HG03139 (cell line): Measurements from ENCODE around the gene SLC13A2.
"Not testable (repeated sequence)": the region's sequence is repeated elsewhere in the genome, so short reads cannot be mapped to it uniquely, and the experiment has no call there.

ENCODE experiments used
- ATAC-seq: cut with Tn5 transposase; IDR thresholded peaks from one replicate; pipeline ENCODE4 v1.9.1; 2021; ENCODE audit not compliant: unreplicated experiment

SLC13A2 gene, protein sequence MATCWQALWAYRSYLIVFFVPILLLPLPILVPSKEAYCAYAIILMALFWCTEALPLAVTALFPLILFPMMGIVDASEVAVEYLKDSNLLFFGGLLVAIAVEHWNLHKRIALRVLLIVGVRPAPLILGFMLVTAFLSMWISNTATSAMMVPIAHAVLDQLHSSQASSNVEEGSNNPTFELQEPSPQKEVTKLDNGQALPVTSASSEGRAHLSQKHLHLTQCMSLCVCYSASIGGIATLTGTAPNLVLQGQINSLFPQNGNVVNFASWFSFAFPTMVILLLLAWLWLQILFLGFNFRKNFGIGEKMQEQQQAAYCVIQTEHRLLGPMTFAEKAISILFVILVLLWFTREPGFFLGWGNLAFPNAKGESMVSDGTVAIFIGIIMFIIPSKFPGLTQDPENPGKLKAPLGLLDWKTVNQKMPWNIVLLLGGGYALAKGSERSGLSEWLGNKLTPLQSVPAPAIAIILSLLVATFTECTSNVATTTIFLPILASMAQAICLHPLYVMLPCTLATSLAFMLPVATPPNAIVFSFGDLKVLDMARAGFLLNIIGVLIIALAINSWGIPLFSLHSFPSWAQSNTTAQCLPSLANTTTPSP

DNA sequence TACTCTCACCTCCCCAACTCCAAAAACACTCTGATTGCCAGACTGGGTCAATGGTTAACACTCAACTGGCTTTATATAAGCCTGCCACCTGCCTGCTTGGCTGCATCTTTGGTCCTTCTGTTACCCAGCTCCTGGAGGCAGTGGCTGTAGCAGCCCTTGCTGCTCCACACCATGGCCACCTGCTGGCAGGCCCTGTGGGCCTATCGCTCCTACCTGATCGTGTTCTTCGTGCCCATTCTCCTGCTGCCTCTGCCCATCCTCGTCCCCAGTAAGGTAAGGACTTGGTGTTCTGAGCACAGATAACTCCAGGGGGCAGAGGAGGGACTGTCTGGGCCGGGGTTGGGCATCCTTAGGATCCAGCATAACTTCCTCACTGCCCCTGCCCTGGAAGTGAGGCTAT, at the start of gene SLC13A2:
Gene SLC13A2, plus strand, starts transcription at position 103 of the 400 bp plus-strand sequence. Its CDS starts 69 bp downstream, at position 172.
- ATAC-seq: no peak

DNA sequence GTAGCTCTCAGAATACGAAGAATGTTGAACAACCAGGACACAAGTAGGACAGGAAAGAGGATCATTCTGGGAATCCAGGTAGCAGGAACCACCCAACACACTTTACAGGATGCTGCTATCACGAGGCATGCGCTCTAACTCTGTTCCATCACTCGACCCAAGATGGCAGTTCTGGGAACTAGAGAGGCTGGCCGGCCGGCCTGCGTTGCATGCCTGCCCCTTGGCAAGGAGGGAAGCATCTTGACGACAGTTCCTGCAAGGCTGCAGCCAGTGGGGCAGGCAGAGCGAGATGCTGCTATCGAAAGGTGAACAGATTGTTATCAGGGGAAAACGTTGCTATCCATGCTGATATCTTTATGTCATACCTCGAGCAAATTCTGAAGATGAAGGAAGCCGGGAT, 48.2 kb upstream of the SLC13A2 start:
- ATAC-seq: no peak

DNA sequence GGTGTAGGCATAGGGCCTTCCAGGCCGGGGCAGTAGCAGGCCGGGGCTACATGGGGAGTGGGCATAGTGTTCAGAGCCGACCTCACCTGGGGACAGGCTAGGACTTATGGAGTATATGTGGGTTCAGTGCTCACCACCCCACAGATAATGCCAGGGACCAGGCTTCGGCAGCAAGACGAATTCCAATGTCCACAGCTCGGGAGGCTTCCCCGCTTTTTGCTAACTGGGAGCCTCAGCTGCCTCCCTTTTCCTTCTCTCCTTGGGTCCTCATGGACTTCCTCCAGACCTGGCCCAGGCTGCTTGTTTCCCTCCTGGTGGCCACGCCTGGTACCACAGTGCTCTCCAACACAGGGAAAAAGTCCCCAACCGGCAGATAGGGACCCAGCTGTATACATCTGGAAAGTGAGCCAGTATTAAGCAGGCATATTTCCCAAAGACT, 47.3 kb upstream of the SLC13A2 start:
- no peak for ATAC-seq

DNA sequence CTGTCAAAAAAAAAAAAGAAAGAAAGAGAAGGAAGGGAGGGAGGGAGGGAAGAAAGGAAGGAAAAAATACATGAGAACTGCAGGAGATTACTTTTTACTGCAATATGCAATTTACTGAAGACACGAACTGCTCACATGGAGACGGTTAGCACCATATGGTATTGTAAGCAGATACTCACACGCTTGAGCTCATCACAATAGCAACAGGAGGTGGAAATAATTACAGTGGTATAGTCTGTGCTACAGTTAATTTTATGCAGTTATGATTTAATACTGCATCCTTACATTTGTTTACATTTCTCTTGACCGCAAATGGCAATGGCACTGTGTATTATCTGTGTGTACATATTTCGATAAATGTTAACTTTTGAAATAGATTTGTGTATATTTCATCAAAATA, 46.1 kb upstream of the SLC13A2 start:
- ATAC-seq: no peak

DNA sequence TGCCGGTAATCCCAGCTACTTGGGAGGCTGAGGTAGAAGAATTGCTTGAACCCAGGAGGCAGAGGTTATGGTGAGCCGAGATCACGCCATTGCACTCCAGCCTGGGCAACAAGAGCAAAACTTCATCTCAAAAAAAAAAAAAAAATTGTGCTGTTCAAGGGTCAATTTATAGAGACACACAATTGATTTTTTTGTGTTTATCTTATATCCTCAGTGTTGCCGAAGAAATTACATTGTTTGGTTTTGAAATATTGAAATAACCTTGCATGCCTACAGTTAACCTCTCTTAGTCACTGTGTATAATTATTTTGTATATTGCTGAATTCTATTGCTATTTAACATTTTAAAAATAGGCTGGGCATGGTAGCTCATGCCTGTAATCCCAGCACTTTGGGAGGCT, 45.5 kb upstream of the SLC13A2 start:
- not testable (repeated sequence) for ATAC-seq

DNA sequence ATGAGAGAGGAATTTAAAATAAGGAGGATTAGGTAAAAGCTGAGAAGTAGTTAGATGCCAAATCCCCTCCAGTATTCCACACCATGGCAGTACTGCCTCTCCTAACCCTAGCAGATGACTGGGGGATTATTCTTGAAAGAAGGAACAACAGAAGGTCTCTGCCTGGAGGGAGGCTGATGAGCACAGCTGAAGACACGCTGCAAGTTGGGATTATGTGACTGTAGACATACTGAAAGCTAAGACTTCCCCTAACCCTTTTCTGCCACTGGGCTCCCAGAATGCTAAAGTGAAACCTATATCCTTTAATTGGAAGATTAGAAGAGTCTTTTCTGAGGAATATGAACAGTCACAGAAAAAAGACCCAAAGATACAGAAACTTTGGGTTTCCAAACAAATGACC, 39.7 kb upstream of the SLC13A2 start:
- ATAC-seq: no peak

DNA sequence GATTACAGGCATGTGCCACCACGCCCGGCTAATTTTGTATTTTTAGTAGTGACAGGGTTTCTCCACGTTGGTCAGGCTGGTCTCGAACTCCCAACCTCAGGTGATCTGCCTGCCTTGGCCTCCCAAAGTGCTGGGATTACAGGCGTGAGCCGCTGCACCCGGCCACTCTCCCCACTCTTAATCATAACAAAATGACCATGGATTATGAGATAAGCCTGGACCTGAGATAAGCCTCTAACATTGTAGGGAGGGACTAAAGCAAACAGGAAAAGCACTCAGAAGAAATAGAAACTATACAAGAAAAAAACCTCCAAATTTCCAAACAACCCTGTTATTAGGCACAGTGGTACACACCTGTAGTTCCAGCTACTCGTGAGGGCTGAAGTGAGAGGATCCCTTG, 39.1 kb upstream of the SLC13A2 start:
- not testable (repeated sequence) for ATAC-seq

DNA sequence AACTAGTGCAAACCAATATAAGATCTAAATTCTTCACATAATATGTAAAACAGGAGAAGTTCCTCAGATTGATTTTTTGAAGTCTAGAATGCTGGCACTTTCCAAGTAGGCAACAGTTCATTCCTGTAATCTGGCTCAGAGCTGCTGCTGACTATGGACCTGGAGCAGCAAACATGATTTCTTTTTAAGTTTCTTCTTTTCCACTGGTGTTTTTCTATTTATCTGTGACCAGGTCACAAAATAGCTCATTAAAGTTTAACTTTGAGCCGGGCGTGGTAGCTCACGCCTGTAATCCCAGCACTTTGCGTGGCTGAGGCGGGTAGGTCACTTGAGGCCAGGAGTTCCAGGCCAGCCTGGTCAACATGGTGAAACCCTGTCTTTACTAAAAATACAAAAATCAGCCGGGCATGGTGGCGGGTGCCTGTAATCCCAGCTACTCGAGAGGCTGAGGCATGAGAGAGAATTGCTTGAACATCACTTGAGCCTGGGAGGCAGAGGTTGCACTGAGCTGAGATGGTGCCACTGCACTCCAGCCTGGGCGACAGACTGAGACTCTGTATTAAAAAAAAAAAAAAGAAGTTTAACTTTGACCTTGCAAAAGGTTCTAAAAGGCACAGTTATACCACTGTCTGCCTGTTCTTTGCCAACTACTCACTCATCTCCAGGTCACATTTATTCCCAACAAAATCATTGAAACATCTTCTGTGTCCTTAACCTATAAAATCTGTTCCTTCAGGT, 29.4 kb upstream of the SLC13A2 start:
- ATAC-seq: no peak

DNA sequence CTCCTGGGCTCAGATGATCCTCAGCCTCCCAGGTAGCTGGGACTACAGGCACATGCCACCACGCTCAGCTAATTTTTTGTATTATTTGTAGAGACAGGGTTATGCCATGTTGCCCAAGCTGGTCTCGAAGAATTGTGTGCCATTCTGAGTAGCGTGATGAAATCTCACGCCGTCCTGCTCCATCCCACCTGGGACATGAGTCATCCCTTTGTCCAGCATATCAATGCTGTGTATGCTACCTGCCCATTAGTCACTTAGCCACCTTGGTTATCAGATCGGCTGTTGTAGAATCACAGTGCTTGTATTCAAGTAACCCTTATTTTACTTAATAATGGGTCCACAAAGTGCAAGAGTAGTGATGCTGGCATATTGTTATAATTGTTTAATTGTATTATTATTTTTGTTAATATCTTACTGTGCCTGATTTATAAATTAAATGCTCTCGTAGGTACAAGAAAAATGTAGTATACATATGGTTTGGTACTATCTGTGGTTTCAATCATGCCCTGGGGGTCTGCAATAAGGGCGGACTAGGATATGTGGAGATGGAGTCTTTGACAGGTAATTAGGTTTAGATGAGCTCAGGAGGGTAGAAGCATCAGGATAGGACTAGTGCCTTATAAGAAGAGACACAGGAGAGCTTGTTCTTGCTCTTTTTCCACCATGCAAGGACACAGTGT, 26.6 kb upstream of the SLC13A2 start:
- no peak for ATAC-seq

DNA sequence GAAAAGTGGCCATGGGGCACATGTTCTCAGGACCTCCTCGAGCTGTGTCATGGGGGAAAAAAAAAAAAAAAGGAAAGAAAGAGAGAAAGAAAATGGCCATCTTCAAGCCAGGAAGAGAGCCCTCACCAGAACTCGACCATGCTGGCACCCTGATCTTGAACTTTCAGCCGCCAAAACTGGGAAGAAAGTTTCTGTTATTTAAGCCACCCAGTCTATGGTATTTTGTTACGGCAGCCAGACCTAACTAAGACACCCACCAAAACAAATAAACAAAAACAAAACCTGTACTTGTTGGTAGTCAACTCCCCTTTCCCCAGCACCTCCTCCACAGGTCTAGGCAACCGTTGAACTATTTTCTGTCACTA, 26.1 kb upstream of the SLC13A2 start:
- ATAC-seq: no peak

DNA sequence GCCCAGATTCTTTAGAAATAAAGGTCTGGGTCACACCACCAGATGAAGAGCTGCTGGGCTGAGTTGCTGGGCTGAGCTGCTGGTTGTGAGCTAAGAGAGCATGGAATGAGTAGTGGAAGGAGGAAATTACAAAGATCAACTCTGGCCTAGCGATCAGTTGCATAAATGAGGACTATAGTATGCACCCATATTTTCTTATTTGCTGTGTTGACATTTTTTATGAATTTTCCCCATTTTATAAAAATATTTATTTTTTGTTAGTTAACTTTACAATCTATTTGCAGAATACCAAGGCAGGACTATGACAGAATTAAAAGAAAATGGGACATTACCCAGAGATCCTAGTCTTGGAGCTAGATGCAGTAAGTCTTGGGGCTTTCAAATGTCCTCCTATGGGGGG, 23.6 kb upstream of the SLC13A2 start:
- no peak for ATAC-seq

DNA sequence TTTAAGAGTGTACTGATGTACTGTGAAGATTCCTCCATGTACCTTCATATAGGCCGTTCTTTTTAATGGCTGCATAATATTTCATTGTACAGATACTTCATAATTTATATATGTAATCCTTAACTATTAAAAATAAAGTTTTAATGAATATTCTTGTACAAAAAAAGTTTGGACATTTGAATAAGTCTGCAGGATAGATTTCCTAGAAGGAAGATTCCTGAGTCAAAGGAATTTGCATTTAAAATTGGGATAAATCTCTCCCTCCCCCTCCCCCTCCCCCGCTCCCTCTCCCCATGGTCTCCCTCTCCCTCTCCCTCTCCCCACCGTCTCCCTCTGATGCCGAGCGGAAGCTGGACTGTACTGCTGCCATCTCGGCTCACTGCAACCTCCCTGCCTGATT, 15.6 kb upstream of the SLC13A2 start:
- no peak for ATAC-seq

DNA sequence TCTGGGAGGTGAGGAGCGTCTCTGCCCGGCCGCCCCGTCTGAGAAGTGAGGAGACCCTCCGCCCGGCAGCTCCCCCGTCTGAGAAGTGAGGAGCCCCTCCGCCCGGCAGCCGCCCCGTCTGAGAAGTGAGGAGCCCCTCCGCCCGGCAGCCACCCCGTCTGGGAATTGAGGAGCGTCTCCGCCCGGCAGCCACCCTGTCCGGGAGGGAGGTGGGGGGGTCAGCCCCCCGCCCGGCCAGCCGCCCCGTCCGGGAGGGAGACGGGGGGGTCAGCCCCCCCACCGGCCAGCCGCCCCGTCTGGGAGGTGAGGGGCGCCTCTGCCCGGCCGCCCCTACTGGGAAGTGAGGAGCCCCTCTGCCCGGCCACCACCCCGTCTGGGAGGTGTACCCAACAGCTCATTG, 14.6 kb upstream of the SLC13A2 start:
- not testable (repeated sequence) for ATAC-seq

DNA sequence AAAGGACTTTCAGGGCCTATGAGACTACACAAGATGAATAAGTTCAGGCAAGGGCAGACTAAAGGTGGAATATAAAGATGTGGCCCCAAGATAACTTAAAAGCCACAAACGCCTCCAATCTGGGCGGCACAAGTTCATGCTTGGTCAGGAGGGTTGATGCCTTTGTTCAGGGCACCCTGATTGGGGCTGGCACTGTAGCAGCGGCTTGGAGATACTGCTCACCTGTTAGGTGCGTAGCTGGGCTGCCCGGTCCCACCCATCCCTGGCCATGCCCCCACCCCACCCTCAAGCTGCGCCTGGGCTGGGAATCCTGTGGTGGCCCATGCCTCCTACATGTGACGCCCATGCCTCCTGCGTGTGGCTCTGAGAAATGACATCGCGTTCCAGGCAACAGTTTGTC, 12.5 kb upstream of the SLC13A2 start:
- no peak for ATAC-seq

DNA sequence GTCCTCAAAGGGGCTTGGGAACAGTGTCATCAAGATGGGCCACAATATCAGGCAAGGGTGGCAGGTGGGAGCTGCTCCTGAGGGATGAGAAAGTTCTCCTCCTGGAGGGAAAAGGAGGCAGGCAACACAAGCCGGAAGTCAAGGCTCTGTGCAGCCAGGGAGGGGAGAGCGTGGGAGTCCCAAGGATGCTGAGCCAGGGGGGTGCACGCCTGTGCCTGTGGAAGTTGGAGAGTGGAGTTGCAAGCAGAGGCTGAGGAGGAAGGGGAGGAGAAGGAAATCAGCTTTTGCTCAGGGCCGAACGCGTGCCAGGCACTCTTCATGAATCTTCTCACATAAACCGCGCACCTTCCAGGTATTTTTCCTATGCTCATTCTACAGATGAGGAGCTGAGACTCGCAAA, 7.4 kb upstream of the SLC13A2 start:
- no peak for ATAC-seq

DNA sequence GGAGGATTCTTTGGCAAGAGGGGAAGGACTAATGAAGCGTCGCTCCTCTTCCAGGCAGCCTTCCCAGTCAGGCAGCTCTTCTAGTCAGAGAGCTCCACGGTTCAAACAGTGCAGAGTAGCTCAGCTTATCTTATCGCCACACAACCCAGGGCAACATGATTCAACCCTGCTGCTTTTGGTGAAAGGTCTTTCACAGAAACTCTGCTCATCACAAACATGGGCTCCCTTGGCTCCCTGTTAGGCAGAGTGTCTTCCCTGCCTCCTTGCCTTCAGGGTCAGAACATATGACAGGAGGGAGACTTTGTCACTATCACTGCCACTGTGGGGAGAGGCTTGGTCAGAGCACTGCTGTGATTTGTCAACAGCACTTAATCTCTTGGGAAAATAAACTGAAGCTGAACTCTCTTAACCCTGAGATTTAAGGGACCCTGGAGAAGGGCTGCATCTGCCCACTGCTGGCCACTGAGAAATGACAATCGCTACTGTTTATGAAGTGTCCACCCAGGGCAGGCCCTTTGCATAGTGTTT, 6.9 kb upstream of the SLC13A2 start:
- ATAC-seq: no peak

DNA sequence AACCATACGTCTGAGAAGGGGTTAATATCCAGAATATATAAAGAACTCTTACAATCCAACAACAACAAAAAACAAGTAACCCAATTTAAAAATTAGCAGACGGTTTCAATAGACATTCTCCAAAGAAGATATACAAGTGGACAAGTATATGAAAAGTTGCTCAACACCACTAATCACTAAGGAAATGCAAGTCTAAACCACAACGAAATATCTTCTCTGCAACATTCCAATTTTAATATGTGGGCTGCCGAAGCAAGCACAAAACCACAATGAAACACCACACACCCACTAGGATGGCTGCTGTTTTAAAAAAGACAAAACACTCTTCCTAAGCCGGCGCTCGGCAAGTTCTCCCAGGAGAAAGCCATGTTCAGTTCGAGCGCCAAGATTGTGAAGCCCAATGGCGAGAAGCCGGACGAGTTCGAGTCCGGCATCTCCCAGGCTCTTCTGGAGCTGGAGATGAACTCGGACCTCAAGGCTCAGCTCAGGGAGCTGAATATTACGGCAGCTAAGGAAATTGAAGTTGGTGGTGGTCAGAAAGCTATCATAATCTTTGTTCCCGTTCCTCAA, 5.9 kb upstream of the SLC13A2 start:
- no peak for ATAC-seq

DNA sequence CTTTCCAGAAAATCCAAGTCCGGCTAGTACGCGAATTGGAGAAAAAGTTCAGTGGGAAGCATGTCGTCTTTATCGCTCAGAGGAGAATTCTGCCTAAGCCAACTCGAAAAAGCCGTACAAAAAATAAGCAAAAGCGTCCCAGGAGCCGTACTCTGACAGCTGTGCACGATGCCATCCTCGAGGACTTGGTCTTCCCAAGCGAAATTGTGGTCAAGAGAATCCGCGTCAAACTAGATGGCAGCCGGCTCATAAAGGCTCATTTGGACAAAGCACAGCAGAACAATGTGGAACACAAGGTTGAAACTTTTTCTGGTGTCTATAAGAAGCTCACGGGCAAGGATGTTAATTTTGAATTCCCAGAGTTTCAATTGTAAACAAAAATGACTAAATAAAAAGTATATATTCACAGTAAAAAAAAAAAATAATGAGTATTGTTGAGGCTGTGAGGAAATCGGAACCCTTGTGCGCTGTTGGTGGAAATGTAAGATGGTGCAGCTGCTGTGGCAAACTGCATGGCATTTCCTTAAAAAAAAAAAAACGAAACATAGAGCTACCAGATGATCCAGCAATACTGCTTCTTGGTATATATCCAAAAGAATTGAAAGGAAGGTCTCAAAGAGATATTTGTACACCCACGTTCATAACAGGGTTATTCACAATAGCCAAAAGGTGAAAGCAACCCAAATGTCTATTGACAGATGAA, 5.3 kb upstream of the SLC13A2 start:
- ATAC-seq: not testable (repeated sequence)

DNA sequence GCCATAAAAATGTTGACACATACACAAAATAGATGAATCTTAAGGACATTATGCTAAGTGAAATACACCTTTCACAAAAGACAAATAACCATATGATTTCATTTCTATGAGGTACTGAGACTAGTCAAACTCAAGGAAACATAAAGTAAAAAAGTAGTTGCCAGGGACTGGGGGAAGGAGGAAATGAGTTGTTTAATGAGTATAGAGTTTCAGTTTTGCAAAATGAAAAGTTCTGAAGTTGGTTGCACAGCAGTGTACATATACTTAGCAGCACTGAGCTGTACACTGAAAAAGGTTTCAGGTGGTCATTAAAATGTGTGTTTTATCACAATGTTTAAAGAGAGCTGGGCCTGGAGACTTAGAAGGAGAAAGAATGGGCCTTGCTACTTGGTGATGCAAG, 4.7 kb upstream of the SLC13A2 start:
- ATAC-seq: no peak

DNA sequence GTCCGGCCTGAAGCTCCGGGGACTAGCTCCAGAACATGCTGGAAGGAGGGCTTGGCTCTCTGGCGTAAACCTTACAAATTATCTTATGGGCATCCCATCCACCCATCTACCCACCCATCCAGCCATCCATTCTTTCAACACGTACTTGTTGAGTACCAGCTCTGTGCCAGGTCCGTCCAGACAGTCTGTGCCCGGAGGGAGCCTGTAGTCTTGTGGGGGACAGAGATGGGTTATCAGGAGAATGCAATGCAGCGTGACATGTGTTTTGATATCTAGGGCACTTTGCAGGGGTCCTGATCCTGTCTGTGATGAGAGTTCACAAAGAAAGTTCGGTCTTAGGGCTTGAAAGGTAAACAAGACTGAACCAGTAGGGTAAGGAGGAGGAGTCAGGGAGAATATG, 4.1 kb upstream of the SLC13A2 start:
- ATAC-seq: no peak
